Head of caudate nucleus (tissue), 42 donors: ENCODE measurements around the gene AQP12B.
A peak's percentile ranks its signal among the peaks of the same experiment; 100 is the strongest.

Experiments used
- DNase-seq, 42 donors: peaks; one replicate each; pipeline versions ENCODE4 v3.0.0 to v3.0.0-alpha.2; 2020 to 2021; ENCODE audit warnings: mixed read lengths in 7 of 42
- intact Hi-C: fragments of 100-400 bp; cut with DNase I; formaldehyde crosslinking; loops from one replicate; pipeline ENCODE4 v1.15.0; 2022

The AQP12B gene

GRCh38 chr2:240629619-240629967 is 53.1 kb downstream of the AQP12B start:
- DNase-seq = peak in 3 of 42 donors; percentile 0 to 14 (median 1)
- intact Hi-C loops = no loop called here

GRCh38 chr2:240628808-240629618 is 53.7 kb downstream of the AQP12B start:
- peak in 11 of 42 donors; percentile 0 to 36 (median 10) for DNase-seq
- intact Hi-C loops = no loop called here

GRCh38 chr2:240628507-240628807 is 54.2 kb downstream of the AQP12B start:
- DNase-seq = peak in 6 of 42 donors; percentile 0 to 12 (median 6)
- intact Hi-C loops = no loop called here

- intact Hi-C loops = no loop called here
- DNase-seq = peak in 12 of 42 donors; percentile 0 to 23 (median 9)
Measured at GRCh38 chr2:240627736-240628506, 54.8 kb downstream of the AQP12B start.

GRCh38 chr2:240626531-240627300 is 56.0 kb downstream of the AQP12B start:
- DNase-seq = peak in 28 of 42 donors; percentile 3 to 52 (median 28)
- intact Hi-C loops = no loop called here
